Activated CD4-positive, alpha-beta T cell treated with anti-CD3 and anti-CD28 coated beads, Interleukin-2, amount 10 ng/mL, durations not matched to agents 24 days and 14 days (primary cell): ENCODE measurements around the gene ATOH1. TPM values are rescaled to one million over a fixed set of nuclear protein-coding genes. Genes with fewer than 3 reads are reported as not detected.

ENCODE experiments used
- DNase-seq: peaks from one replicate; pipeline ENCODE4 v3.0.0; 2022
- H3K27ac Mint-ChIP-seq: one replicate; pipeline ENCODE4 v1.8.0; 2022; ENCODE audit warnings: mild to moderate bottlenecking, mixed read lengths
- H3K27me3 Mint-ChIP-seq: one replicate; pipeline ENCODE4 v1.8.0; 2022; ENCODE audit warnings: mixed read lengths
- H3K36me3 Mint-ChIP-seq: one replicate; pipeline ENCODE4 v1.8.0; 2022; ENCODE audit warnings: low read depth, mild to moderate bottlenecking, mixed read lengths
- H3K4me1 Mint-ChIP-seq: one replicate; pipeline ENCODE4 v1.8.0; 2021; ENCODE audit warnings: mixed read lengths
- H3K4me3 Mint-ChIP-seq: one replicate; pipeline ENCODE4 v1.8.0; 2022; ENCODE audit warnings: mild to moderate bottlenecking, moderate library complexity, mixed read lengths
- H3K9me3 Mint-ChIP-seq: one replicate; pipeline ENCODE4 v1.8.0; 2021; ENCODE audit warnings: mixed read lengths
- intact Hi-C: fragments of 100-400 bp; cut with micrococcal nuclease; formaldehyde crosslinking; loops from one replicate; pipeline ENCODE4 v1.15.1; 2023
- total RNA-seq: library from RNA; stranded (reverse); gene quantifications from 2 replicates; pipeline ENCODE4 v1.2.3, GENCODE V29; 2022

The ATOH1 gene, protein sequence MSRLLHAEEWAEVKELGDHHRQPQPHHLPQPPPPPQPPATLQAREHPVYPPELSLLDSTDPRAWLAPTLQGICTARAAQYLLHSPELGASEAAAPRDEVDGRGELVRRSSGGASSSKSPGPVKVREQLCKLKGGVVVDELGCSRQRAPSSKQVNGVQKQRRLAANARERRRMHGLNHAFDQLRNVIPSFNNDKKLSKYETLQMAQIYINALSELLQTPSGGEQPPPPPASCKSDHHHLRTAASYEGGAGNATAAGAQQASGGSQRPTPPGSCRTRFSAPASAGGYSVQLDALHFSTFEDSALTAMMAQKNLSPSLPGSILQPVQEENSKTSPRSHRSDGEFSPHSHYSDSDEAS
- total RNA-seq: not detected in 2 replicates

DNA sequence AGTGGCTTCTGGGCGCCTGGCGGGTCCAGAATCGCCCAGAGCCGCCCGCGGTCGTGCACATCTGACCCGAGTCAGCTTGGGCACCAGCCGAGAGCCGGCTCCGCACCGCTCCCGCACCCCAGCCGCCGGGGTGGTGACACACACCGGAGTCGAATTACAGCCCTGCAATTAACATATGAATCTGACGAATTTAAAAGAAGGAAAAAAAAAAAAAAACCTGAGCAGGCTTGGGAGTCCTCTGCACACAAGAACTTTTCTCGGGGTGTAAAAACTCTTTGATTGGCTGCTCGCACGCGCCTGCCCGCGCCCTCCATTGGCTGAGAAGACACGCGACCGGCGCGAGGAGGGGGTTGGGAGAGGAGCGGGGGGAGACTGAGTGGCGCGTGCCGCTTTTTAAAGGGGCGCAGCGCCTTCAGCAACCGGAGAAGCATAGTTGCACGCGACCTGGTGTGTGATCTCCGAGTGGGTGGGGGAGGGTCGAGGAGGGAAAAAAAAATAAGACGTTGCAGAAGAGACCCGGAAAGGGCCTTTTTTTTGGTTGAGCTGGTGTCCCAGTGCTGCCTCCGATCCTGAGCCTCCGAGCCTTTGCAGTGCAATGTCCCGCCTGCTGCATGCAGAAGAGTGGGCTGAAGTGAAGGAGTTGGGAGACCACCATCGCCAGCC lies at the start of gene ATOH1:
Gene ATOH1 (plus strand): TSS at position 422 of the 663 bp plus-strand sequence. CDS start 174 bp downstream, at position 596.
- intact Hi-C loops: no loop called here
- Mint-ChIP-seq H3K27me3 (peaks cover 72% of the 10 kb centered on the region), H3K36me3 (no peaks in the 10 kb centered on the region), H3K4me3 (peak within 1 kb of the TSS; percentile 45), H3K27ac (peak within 1 kb of the TSS; percentile 51), H3K9me3 (peaks cover 10% of the 10 kb centered on the region), H3K4me1 (peaks cover 2% of the 10 kb centered on the region)
- DNase-seq: no peak

DNA sequence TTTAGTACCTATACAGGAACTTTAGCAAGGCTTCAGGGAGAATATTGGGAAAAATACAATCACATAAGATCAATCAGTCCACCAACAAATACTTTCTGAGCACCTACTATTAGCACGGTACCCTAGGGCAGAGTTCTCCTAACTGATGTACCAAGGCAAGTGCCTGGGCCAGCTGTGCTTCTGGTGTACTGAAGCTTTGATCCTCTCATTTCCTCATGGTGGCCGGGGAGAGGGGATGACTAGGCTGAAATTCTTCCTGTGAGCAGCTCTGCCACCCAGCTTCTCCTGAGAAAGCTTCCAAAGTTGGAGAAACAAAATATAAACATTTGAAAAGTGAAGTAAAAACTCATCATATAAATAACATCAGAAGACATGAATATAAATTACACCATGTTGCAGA lies 49.3 kb upstream of the ATOH1 start:
- Mint-ChIP-seq H3K27me3 (no peaks in the 10 kb centered on the region), H3K9me3 (no peaks in the 10 kb centered on the region), H3K4me3 (no peak overlapping the region), H3K4me1 (no peaks in the 10 kb centered on the region), H3K27ac (no peak overlapping the region), H3K36me3 (no peaks in the 10 kb centered on the region)
- DNase-seq: no peak
- intact Hi-C loops: no loop called here

DNA sequence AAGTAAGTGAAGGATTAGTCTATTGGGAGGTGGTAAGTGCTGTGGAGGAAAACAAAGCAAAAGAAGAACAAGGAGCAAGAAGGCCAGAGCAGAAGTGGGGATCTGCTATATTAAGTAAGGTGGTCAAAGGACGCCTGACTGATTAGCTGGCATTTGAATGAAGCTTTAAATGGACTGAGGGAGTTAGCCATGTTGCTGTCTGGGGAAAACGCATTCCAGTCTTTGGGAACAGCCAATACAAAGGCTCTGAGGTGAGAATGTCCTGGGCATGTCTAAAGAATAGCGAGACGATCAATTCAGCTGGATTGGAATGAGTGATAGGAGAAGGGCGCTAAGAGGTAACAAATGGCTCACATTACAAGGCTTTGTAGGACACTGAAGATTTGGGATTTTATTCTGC lies 48.5 kb upstream of the ATOH1 start:
- Mint-ChIP-seq H3K36me3 (no peaks in the 10 kb centered on the region), H3K27me3 (no peaks in the 10 kb centered on the region), H3K27ac (no peak overlapping the region), H3K9me3 (no peaks in the 10 kb centered on the region), H3K4me1 (no peaks in the 10 kb centered on the region), H3K4me3 (no peak overlapping the region)
- DNase-seq: no peak
- intact Hi-C loops: no loop called here

DNA sequence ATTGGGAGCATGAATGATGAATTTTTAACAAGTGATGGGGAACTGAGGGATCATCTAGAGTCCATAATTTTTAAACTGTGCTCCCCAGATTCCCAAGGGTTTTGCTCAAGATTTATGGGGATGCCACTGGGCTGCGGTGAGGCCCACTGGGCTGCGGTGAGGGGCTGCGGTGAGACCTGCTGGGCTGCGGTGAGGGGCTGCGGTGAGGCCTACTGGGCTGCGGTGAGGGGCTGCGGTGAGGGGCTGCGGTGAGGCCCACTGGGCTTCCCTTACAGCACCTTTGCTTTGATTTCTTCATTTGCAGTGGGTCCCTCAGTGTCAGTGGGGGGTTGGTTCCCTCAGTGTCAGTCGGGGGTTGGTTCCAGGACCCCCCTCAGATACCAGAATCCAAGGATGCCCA lies 47.4 kb upstream of the ATOH1 start:
- Mint-ChIP-seq H3K9me3 (no peaks in the 10 kb centered on the region), H3K4me1 (no peaks in the 10 kb centered on the region), H3K4me3 (no peak overlapping the region), H3K36me3 (no peaks in the 10 kb centered on the region), H3K27me3 (no peaks in the 10 kb centered on the region), H3K27ac (no peak overlapping the region)
- intact Hi-C loops: no loop called here
- no peak for DNase-seq

DNA sequence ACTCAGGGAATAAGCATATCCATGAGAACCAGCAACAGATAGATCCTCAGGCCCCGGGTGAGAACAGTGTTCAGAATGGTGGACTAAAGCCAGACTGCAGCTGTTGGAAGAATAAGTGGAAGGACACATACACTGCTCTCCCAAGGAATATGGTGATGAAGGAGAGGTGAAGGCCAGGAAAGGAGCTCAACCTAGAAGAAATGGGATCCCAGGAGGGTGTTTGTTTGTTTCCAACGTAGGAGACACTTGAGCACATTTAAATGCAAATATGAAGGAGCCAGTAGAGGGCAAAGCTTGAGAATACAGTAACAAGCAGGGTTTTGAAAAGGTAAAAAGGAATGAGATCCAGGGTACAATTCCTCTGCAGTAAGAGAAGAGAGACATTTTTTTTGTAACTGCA lies 42.4 kb upstream of the ATOH1 start:
- DNase-seq: no peak

GRCh38 chr4:93788712-93789111 lies 39.8 kb upstream of the ATOH1 start:
- no peak overlapping the region for H3K27ac Mint-ChIP-seq
- intact Hi-C loops: no loop called here

More for the DNA sequence above, 42.4 kb upstream of the ATOH1 start:
- H3K27me3 Mint-ChIP-seq: no peaks in the 10 kb centered on the region
- intact Hi-C loops: no loop called here
- no peaks in the 10 kb centered on the region for H3K4me1 Mint-ChIP-seq
- H3K27ac Mint-ChIP-seq: no peak overlapping the region
- H3K4me3 Mint-ChIP-seq: no peak overlapping the region
- H3K9me3 Mint-ChIP-seq: no peaks in the 10 kb centered on the region
- no peaks in the 10 kb centered on the region for H3K36me3 Mint-ChIP-seq

DNA sequence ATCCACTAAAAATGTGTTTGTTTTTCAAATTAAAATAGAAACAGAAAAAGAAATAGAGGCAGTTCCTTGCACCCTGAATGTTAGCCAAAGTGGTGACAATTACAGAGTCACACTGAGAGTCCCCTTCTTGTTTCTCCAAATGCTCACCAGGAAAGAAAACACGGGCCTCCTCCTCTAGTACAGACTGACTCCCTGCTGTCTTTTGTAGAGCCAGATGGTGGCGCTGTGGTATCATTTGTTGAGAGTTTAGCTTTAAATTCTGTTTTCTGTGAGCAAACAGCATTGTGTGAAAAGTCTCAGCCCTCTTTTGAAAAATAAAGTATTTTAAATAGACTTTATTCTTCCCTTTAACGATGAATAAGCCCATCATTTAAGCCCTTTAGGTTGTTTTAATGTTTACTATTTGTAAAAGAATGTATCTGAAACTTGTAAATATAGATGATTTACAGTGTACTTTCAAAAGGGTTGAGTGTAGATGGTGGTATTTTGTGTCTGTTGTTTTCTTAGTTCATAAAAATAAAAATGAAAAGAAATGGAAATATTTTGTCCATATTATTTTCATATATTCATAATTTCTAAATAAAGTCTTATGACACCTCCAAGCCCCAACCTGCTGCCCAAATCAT lies 36.9 kb upstream of the ATOH1 start:
- Mint-ChIP-seq H3K4me1 (no peaks in the 10 kb centered on the region), H3K36me3 (no peaks in the 10 kb centered on the region), H3K27ac (no peak overlapping the region), H3K4me3 (no peak overlapping the region), H3K27me3 (no peaks in the 10 kb centered on the region), H3K9me3 (no peaks in the 10 kb centered on the region)
- peak; percentile 77 for DNase-seq
- intact Hi-C loops: loop anchor here (2.0 to 10.0 kb wide), 4 partner anchors 336 to 806 kb away; no protein-coding TSS in a partner anchor

More at GRCh38 chr4:93788712-93789111, 39.8 kb upstream of the ATOH1 start:
- no peak overlapping the region for H3K4me3 Mint-ChIP-seq
- no peaks in the 10 kb centered on the region for H3K36me3 Mint-ChIP-seq
- no peaks in the 10 kb centered on the region for H3K9me3 Mint-ChIP-seq
- no peak for DNase-seq
- H3K27me3 Mint-ChIP-seq: no peaks in the 10 kb centered on the region
- H3K4me1 Mint-ChIP-seq: no peaks in the 10 kb centered on the region

DNA sequence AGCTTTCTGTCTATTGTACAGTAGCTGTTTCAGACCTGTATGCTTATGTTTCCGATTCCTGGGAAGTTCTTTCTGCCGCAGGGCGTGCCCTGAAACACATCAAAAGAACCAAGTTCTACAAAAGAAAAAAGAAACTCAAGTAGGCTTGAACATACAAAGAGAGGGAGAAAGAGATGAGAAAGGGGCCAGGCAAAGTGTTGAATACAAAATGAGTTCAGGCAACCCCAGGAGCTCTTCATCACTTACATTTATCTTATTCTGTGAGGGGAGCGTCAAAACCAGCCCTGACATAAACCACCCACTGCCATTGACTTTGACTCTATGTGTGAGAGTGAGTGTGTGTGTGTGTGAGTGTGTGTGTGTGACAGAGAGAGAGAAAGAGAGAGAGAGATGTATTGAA lies 26.5 kb upstream of the ATOH1 start:
- H3K4me1 Mint-ChIP-seq: no peaks in the 10 kb centered on the region
- intact Hi-C loops: no loop called here
- H3K36me3 Mint-ChIP-seq: no peaks in the 10 kb centered on the region
- DNase-seq: no peak
- H3K27me3 Mint-ChIP-seq: no peaks in the 10 kb centered on the region
- no peak overlapping the region for H3K27ac Mint-ChIP-seq
- H3K4me3 Mint-ChIP-seq: no peak overlapping the region
- H3K9me3 Mint-ChIP-seq: no peaks in the 10 kb centered on the region

DNA sequence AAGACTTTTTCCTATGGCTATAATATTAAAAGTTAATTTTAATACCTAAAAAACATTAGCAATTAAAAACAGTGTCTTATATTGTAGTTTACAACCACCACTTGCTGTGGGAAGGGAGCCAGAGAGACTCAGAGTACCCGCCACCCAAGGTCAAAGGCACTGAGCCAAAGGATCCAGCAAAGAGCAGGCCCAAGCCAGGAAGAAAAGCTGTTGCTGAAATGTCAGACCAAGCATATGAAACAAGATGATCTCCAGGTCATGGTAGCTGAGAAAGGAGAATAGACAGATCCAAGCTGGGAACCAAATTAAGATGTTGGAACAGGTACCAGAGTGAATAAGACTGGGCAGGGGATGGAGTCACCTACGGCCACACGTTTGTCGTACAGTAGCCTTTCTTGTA lies 18.8 kb upstream of the ATOH1 start:
- Mint-ChIP-seq H3K36me3 (no peaks in the 10 kb centered on the region), H3K4me3 (no peak overlapping the region), H3K27ac (no peak overlapping the region), H3K4me1 (no peaks in the 10 kb centered on the region), H3K9me3 (no peaks in the 10 kb centered on the region), H3K27me3 (no peaks in the 10 kb centered on the region)
- DNase-seq: no peak
- intact Hi-C loops: no loop called here

DNA sequence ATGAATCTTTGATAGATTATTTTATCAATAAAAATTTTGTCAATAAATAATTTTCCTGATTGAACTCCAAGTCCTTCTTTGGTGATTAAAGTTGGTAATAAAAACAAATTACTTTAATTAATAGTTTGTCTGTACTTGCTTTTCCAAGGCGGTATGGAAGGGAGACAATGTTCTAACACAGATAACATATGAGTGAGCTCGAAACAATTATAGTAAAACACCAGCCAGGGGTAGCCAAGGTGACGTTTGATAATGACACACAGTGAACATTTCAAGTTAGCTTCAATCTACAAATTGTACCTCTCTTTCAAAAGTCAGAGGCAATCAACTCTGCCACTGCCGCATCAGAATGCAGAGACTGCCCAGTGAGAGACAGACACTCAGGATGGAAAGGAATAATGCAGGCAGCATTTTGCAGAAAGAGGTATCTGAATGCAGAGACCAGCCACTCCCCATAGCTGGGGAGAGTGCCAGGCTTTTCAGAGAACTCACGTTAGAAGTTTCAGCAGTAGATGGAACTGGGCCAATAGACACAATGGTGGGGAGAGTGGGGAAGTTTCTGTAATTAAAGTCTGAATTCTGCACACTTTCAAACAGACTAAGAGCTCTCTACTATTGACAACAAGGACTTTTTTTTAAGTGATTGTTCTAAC lies 18.1 kb upstream of the ATOH1 start:
- intact Hi-C loops: no loop called here
- Mint-ChIP-seq H3K27me3 (no peaks in the 10 kb centered on the region), H3K36me3 (no peaks in the 10 kb centered on the region), H3K27ac (no peak overlapping the region), H3K4me3 (no peak overlapping the region), H3K9me3 (no peaks in the 10 kb centered on the region), H3K4me1 (no peaks in the 10 kb centered on the region)
- no peak for DNase-seq

DNA sequence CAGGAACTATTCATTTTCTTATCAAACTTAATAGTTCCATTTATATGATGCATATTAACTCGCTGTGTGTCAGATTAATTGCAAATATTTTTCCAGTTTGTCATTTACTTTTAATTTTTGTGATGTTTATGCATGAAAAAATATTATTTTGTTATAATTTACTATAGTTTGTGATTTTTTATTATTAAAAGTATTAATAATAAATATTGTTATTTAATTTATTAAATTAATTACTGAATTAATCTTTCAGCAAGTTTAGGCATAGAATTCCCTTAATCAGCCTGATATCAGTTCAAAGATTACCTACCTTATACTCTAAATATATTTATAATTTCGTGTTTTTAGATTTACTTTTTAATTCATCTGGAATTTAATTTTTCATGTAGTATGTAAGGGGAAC lies 15.5 kb upstream of the ATOH1 start:
- H3K4me1 Mint-ChIP-seq: no peaks in the 10 kb centered on the region
- no peaks in the 10 kb centered on the region for H3K36me3 Mint-ChIP-seq
- DNase-seq: no peak
- no peaks in the 10 kb centered on the region for H3K9me3 Mint-ChIP-seq
- H3K27ac Mint-ChIP-seq: no peak overlapping the region
- intact Hi-C loops: no loop called here
- H3K4me3 Mint-ChIP-seq: no peak overlapping the region
- no peaks in the 10 kb centered on the region for H3K27me3 Mint-ChIP-seq

DNA sequence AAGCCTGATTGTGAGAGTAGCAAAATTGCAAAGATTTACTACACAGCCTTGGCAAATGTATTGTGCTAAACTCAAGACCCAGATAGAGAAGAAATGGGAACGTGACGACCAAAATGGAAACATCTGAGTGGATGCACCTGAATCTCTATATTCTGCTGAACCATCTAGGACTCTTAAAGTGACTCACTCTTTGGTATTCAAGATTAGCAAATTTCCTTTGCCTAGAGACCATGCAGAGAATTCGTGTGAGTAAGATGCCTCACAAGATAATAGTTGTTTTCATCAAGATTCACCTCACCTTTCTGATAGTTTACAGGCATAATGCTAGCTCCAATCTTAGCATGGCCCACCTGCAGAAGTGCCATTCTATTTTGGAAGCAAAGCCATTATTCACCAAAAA lies 14.4 kb upstream of the ATOH1 start:
- Mint-ChIP-seq H3K27me3 (no peaks in the 10 kb centered on the region), H3K4me1 (no peaks in the 10 kb centered on the region), H3K9me3 (no peaks in the 10 kb centered on the region), H3K4me3 (no peak overlapping the region), H3K36me3 (no peaks in the 10 kb centered on the region), H3K27ac (no peak overlapping the region)
- DNase-seq: no peak
- intact Hi-C loops: no loop called here

DNA sequence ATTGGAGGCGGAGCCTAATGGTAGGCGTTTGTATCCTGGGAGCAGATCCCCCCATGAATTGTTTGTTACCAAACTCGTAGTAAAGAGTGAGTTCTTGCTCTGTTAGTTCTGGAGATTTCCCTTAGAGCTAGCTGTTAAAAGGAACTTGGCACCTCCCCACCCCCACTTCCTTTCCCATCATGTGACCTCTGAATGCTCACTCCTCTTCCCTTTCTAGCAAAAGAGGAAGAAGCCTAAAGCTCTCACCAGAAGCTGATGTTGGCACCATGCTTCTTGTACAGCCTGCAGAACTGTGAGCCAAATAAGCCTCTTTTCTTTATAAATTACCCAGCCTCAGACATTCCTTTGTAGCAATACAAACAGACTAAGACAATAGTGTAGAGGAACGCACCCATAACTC lies 13.8 kb upstream of the ATOH1 start:
- DNase-seq: no peak
- no peaks in the 10 kb centered on the region for H3K4me1 Mint-ChIP-seq
- H3K9me3 Mint-ChIP-seq: no peaks in the 10 kb centered on the region
- intact Hi-C loops: no loop called here
- H3K27me3 Mint-ChIP-seq: no peaks in the 10 kb centered on the region
- H3K36me3 Mint-ChIP-seq: no peaks in the 10 kb centered on the region
- H3K4me3 Mint-ChIP-seq: no peak overlapping the region
- no peak overlapping the region for H3K27ac Mint-ChIP-seq
